Left ventricle myocardium superior (tissue), 1 donor: ENCODE measurements around the gene PPP2R3B. TPM values are rescaled to one million over a fixed set of nuclear protein-coding genes. Genes with fewer than 3 reads are reported as not detected.
"Not testable (repeated sequence)": the region's sequence is repeated elsewhere in the genome, so short reads cannot be mapped to it uniquely, and the experiment has no call there.

Source experiments
- ATAC-seq: fragments of 200-7000 bp; cut with Tn5 transposase; one replicate; pipeline ENCODE4 v1.9.1; 2020; ENCODE audit warnings: mild to moderate bottlenecking, moderate library complexity
- DNase-seq: peaks from one replicate; pipeline ENCODE4 v3.0.0-alpha.2; 2020
- intact Hi-C: fragments of 100-400 bp; cut with micrococcal nuclease; formaldehyde crosslinking; loops from one replicate; pipeline ENCODE4 v1.11.0; 2022
- total RNA-seq: library from RNA; stranded (reverse); fragmentation: NEBNext Ultra II Directional; extraction: Animal tissue kit (Norgen Biotek cat#: 25700); gene quantifications from one replicate; pipeline ENCODE4 v1.2.1, GENCODE V29; 2021
- donor health status: DM: no; HTN: yes; CAD: no; lungs with severe emphysema.

Gene PPP2R3B
- total RNA-seq, 1 donor from 2014 or later: 194 TPM

- intact Hi-C loops: no loop called here
- DNase-seq (peak; percentile 22), ATAC-seq (peak; percentile 48)
Observed at GRCh38 chrX:331825-332495, 54.7 kb downstream of the PPP2R3B start.

GRCh38 chrX:331151-331824 lies 55.4 kb downstream of the PPP2R3B start:
- intact Hi-C loops: no loop called here
- peak; percentile 58 for DNase-seq
- peak; percentile 59 for ATAC-seq

DNA sequence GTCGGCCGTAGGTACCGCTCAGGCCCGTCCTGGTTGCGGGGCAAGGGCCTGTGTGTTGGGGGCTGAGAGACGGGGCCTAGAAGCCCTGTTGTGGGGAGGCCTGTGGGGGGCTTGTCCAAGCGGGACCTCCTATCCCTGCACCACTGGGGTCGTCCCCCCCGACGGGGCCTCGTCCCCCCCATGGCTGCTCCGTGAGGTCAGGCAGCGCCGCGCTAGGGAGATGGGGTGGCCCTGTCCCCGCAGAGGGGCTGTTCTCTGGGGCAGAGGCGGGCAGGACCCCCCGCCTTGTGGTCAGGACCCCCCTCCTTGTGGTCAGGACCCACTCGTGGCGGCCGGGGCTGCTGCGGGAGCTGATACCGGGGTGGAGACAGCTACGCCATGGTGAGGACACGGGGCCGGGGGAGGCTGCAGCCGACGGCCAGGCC lies 56.0 kb downstream of the PPP2R3B start:
- intact Hi-C loops: no loop called here
- DNase-seq (peak; percentile 25), ATAC-seq (peak; percentile 17)

GRCh38 chrX:330141-330725 lies 56.5 kb downstream of the PPP2R3B start:
- intact Hi-C loops, DNase-seq, ATAC-seq: not testable (repeated sequence)

DNA sequence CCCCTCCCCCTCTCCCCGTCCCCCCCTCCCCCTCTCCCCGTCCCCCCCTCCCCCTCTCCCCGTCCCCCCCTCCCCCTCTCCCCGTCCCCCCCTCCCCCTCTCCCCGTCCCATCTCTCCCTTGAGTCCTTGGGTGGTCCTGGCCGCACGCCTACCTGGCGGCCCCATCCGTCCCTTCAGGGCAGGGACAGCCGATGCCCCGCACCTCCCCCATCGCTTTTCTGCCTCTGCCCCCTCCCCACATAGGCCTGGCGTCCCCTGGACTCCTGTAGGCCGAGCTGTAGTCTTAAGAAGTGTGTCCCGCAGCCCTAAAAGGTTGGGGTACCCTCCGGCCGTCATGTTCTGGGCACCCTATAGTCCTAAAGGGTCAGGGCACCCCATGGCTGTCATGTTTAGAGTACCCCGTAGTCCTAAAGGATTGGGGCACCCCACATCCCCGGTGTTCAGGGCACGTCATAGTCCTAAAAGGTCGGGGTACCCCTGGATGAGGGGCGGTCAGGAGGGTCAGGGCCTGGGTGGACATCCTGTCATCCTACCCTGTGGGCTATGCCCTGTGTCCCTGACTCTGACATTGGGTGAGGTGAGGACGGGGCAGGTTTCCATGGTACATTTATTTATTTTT lies 57.3 kb downstream of the PPP2R3B start:
- intact Hi-C loops: no loop called here
- DNase-seq: no peak

DNA sequence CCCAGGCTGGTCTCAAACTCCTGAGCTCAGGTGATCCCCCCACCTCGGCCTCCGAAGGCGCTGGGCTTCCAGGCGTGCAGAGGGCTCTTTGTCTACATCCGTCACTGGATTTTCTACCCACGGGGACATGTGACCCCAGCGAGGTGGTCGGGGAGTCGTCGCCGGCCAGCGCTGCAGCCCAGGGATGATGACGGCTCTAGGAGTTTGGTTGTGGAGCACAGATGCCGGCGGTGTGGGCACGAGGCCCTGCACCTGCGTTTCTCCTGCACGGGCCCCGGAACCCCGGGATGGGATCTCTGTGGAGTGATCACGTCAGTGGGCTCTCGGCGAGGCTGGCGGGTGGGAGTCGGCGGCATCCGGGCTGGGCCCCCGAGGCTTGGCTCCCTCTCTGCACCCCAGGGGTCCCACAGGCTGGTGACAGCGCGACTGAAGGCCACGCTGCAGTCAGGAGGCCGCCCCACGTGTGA lies 59.0 kb downstream of the PPP2R3B start:
- intact Hi-C loops: no loop called here
- peak; percentile 26 for DNase-seq
- ATAC-seq: no peak

More for the DNA sequence above, 57.3 kb downstream of the PPP2R3B start:
- ATAC-seq: no peak

DNA sequence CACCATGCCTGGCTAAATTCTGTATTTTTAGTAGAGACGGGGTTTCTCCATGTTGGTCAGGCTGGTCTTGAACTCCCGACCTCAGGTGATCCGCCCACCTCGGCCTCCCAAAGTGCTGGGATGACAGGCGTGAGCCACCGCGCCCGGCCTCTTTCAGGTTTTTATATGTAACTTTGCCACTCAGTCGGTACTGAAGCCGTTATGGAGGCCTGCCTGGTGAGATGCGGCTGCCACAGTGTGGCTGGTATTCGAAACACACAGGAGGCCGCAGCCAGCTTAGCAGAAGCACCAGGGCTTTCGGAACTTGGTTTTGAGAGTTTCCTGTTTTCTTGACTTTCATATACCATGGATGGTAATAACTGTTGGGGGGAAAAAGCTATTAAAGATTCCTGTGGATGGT lies 62.0 kb downstream of the PPP2R3B start:
- ATAC-seq, intact Hi-C loops: not testable (repeated sequence)
- peak; percentile 30 for DNase-seq

DNA sequence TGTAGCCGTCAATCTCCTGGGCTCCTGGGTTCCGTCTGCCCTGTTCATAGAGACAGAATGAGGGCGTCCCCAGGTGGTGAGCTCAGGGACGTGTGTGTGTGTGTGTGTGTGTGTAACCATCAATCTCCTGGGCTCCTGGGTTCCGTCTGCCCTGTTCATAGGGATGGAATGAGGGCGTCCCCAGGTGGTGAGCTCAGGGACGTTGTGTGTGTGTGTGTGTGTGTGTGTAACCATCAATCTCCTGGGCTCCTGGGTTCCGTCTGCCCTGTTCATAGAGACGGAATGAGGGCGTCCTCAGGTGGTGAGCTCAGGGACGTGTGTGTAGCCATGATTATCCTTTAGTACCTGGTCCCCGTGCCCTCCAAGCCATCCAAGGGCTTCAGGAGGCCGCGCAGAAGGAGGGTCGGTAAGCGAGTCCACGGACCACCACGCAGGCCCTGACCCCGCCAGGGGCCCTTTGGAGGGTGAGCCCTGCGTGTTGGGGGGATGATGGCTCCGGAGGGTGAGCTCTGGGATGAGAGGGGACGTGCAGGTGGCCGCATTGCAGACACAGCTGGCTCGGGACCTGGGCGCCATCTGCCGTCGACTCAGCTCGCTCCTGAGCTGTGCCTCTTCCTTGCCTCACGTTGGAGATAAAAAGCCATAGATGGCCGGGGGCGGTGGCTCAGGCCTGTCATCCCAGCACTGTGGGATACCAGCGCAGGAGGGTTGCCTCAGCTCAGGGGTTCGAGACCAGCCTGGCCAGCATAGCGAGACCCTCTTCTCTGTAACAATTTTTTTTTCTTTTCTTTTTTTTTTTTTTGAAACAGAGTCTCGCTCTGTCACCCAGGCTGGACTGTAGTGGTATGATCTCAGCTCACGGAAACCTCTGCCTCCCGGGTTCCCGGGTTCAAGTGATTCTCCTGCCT lies 62.7 kb downstream of the PPP2R3B start:
- intact Hi-C loops: no loop called here
- peak; percentile 2 for ATAC-seq
- DNase-seq: peak; percentile 44

DNA sequence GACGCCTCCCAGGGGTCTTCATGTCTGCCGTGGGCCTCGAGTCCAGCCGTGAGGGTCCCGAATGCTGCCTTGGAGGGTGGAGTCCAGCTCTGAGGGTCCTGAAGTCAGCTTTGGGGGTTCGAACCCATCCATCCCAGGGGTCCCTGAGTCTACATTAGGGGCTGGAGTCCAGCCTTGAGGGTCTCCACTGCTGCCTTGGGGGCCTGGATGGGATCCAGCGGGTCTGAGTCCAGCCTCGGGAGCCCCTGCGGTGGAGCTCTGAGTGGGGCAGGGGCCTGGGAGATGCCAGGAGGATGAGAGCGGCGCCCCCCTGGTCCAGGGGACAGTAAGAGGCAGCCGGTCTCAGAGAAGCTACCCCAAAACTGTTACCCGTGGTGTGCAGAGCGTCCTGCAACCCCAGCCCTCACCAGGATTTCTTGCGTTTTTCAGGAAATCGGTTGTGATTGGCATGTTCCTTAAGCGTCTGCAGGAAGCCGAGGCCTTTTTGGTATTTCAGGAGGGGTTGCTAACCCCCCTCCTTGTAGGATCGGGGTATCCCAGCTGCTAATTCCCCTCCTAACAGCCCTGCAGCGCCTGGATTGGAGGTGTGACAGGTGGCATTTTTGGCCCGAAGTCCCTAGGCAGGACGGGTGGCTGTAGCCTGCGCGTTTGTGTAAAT lies 66.5 kb downstream of the PPP2R3B start:
- ATAC-seq (no peak), DNase-seq (peak; percentile 47)
- intact Hi-C loops: no loop called here

- intact Hi-C loops: no loop called here
- no peak for ATAC-seq
- peak; percentile 58 for DNase-seq
Observed at GRCh38 chrX:319579-320125, 67.1 kb downstream of the PPP2R3B start.

GRCh38 chrX:318739-319578 lies 67.7 kb downstream of the PPP2R3B start, which contains the start of gene GTPBP6:
Gene GTPBP6 (minus strand): TSS chrX:318796. CDS start chrX:318787, 9 bp downstream.
- DNase-seq: peak; percentile 99
- intact Hi-C loops: no loop called here
- peak; percentile 89 for ATAC-seq

DNA sequence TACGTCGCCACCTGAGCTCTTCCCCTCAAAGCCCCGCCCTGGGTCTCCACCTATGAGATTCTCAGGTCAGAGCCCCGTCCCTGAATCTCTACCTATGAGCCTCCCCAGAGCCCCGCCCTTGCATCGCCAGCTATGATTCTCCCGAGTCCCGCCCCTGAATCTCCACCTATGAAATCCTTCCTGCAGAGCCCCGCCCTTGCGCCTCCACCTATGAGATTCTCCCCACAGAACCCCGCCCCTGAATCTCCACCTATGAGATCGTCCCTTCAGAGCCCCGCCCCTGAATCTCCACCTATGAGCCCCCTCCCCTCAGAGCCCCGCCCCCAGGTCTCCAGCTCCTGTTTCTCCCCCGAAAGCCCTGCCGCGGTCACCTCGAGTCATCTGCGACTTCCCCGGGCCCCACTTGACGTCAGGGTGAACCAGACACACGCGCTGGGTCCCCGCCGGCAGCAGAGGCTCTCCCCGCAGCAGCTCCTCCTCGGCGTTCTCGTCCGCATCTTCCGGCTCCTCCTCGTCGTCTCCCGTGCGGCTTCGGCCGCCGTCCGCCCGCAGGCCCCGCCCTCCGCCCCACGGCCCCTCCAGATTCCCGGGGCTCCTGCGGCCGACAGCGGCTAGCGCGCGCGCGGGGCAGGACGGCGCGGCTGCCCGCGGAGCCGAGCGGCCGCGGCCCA lies 68.5 kb downstream of the PPP2R3B start:
- DNase-seq (peak; percentile 98), ATAC-seq (peak; percentile 80)
- intact Hi-C loops: no loop called here

DNA sequence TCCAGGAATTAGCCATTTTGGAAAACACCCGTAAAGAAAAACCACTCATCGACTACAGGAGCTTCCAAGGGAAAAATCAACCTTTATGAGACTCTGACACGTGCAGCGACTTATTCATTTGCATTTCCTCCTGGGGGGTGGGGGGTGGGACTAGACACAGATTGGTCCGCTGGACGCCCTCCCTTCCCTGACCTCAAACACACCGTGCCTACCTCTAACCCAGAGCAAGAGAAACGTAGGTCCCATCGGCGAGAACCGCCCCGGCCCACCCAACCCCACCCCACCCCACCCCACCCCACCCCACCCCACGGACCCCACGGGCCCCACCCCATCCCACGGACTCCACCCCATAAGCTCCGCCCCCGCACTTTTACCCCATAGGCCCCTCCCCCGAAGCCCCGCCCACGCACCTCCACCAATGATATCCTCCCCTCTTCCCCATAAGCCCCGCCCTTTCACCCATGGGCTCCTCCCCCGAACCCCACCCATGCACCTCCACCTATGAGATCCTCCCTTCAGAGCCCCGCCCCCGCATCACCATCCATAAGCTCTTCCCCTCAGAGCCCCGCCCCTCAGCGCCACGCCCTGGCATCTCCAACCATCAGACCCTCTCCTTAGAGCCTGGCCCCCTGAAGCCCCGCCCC lies 69.2 kb downstream of the PPP2R3B start:
- intact Hi-C loops: no loop called here
- DNase-seq: no peak
- no peak for ATAC-seq

DNA sequence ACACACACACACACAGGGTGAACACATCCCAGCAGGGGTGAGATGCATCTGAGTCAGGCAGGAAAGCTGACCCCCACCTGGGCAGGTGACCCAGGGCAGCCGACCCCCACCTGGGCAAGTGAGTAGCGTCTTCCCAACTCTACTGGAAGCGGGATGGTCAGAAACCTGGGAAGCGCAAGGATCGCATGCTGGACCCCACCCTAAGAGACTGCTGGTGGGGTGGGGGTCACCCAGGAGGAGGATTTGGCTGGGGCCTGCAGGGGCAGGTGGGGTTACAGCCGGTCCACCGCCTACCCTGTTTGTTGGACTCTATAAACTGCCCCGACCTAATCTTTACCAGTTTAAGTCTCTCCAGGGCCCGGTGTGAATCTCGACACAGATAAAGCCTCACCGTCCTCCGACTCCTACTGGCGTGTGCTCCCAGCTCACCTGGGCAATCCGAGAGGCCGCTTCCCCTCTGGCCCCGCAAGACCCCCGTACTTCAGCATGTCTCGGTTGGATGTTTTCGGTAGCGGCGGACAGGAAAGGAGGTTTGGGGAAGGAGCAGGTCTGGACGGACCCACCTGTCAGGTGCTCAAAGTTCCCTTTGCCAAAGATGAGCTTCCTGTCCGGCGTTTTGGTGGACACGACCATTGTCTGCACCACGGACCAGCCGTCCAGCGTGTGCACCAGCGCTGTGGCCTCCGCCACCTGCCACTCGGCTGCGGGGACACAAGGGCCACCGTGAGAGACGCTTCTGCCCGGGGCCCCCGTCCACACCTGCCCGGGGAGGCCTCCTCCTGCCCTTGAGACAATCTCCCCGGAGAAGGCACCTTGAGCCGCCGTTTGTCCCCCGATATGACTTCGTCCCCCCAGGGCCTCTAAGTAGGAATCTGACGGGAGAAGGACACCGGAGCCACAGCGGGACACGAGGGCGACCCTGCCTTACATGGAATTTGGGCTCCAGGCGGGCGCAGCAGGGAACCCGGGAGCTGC lies 70.1 kb downstream of the PPP2R3B start:
- DNase-seq (peak; percentile 34), ATAC-seq (no peak)
- intact Hi-C loops: no loop called here
